ENCODE data around the gene KLHL17.

The KLHL17 gene

DNA sequence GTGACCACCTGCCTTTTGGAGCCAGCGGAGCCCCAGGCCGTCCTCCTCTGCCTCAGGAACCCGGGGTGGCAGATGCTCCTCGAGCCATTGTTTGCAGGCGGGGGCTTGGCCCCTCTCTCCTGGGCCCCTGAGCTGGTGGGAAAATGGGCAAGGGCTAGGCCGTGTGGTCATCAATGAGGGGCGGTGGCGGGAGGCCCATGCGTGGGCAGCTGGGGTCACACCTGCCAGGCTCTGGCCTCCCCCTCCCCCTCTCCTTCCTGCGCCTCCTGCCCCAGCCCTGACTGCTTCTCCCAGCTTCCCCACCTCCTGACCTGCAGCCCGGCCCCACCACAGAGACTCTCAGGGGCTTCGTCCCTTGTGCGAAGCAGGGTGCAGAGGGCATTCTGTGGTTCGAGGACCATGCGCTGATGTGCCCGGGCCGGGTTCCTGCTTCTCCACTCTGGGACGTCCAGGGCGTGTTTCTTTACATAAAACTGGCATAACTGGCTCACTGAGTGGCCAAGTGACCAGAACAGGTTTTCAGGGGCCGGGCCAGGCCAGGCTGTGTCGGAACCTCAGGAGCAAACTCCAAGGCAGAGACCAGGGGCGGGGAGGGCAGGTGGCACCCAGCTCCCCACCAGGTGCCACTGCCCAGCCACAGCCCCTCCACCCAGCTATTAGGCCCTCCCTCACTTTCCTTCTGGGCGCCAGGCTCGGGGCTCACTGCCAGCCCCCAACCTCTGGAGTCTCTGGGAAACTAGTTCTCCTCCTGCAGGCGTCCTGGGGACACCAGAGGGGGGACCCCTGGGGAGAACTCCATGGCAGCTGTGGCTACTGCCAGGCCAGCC lies 27.4 kb upstream of the KLHL17 start:
- Histone ChIP-seq H3K9me3 (ENCODE audit: control insufficient read depth in 1 of 2, low read length in 2 of 2) (no peaks in the 10 kb centered on the region), H3K4me3 (ENCODE audit: low read depth in 1 of 2, low read length in 2 of 2) (no peak overlapping the region), H3K27me3 (ENCODE audit: low read depth, low read length) (peaks cover 8% of the 10 kb centered on the region), H3K27ac (ENCODE audit: low read length) (no peak overlapping the region), H3K36me3 (ENCODE audit: control insufficient read depth in 1 of 2, insufficient read depth in 2 of 2, low read length in 2 of 2) (no peaks in the 10 kb centered on the region), H3K4me1 (ENCODE audit: control insufficient read depth in 1 of 2, insufficient read depth in 2 of 2, low read length in 2 of 2) (peaks cover 0 to 13% of the 10 kb centered on the region in 2 donors)

DNA sequence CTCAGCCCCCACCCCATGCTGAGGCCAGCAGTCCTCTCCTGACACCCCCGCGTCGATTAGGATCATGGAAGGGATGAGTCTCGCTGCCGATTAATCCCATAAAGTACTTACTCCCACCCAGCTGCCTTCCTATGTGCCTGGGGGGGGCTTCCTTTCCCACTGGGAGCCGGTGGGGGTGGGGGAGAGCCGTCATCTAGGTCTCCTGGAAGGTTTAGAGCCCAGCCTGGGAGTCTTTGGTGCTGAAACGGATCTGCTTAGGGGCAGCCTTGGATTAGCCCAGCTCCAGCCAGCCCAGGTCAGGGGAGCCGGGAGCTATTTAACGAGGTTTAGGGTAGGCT lies 26.8 kb upstream of the KLHL17 start:
- no peak overlapping the region for H3K27ac ChIP-seq (ENCODE audit: low read length)
- peaks cover 8% of the 10 kb centered on the region for H3K27me3 ChIP-seq (ENCODE audit: low read depth, low read length)
- no peaks in the 10 kb centered on the region for H3K36me3 ChIP-seq (ENCODE audit: control insufficient read depth in 1 of 2, insufficient read depth in 2 of 2, low read length in 2 of 2)
- H3K9me3 ChIP-seq (ENCODE audit: control insufficient read depth in 1 of 2, low read length in 2 of 2): no peaks in the 10 kb centered on the region
- H3K4me3 ChIP-seq (ENCODE audit: low read depth in 1 of 2, low read length in 2 of 2): no peak overlapping the region
- peaks cover 0 to 13% of the 10 kb centered on the region in 2 donors for H3K4me1 ChIP-seq (ENCODE audit: control insufficient read depth in 1 of 2, insufficient read depth in 2 of 2, low read length in 2 of 2)

DNA sequence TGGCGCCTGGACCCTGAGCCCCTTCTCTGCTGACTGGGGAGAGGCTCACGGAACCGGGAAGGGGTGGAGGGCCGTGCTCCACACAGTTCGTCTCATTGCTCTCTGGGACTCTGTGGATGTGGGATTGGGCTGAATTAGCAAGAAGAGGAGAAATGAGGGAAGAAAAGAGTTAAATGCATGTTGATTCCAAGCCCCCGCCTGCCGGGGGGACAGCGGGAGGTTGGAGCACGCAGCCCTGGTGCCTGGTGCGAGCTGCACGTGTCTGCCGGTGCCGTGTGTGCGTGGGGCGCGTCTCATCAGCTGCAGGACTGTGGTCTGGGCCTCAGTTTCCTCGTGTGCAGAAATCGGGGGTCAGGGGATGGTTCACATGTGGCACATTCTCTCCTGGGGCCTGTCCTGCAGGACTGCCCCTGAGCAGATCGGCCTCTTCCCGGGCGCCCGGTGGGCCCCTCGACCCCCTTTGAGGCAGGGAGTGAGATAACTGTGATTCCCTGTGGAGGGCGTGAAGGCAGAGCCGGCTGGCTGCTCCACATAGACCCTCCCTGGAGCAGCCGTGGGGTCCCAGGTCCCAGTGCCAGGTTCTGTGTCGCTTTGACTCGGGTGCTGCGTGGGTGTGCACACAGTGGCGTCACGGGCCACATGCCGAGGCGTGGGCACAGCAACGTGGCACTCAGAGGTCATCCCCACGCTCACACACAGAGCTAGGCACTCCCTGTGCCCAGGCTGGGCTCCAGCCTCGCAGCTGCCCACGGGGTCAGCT lies 25.2 kb upstream of the KLHL17 start:
- Histone ChIP-seq H3K27ac (ENCODE audit: low read length) (no peak overlapping the region), H3K27me3 (ENCODE audit: low read depth, low read length) (peaks cover 8% of the 10 kb centered on the region), H3K4me1 (ENCODE audit: control insufficient read depth in 1 of 2, insufficient read depth in 2 of 2, low read length in 2 of 2) (peaks cover 0 to 27% of the 10 kb centered on the region in 2 donors), H3K4me3 (ENCODE audit: low read depth in 1 of 2, low read length in 2 of 2) (no peak overlapping the region), H3K36me3 (ENCODE audit: control insufficient read depth in 1 of 2, insufficient read depth in 2 of 2, low read length in 2 of 2) (no peaks in the 10 kb centered on the region), H3K9me3 (ENCODE audit: control insufficient read depth in 1 of 2, low read length in 2 of 2) (no peaks in the 10 kb centered on the region)

DNA sequence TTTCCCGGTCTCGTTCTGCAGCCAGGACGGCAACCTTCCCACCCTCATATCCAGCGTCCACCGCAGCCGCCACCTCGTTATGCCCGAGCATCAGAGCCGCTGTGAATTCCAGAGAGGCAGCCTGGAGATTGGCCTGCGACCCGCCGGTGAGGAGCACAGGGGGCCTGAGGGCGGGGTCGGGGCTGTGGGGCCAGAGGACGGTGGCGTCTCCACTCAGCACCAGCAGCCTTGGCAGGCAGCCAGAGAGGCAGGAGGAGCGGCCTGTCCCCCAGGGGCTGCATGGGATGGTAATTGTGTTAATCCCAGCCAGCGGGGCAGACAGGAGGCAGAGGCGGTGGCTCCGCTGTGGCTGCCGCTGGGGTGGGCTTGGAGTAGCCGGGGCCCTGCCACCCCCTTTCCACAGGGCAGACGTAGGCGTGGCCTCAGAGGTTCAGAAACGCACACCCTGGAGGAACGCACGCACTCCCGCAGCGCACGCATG lies 24.6 kb upstream of the KLHL17 start:
- no peaks in the 10 kb centered on the region for H3K36me3 ChIP-seq (ENCODE audit: control insufficient read depth in 1 of 2, insufficient read depth in 2 of 2, low read length in 2 of 2)
- H3K27me3 ChIP-seq (ENCODE audit: low read depth, low read length): peaks cover 13% of the 10 kb centered on the region
- no peaks in the 10 kb centered on the region for H3K9me3 ChIP-seq (ENCODE audit: control insufficient read depth in 1 of 2, low read length in 2 of 2)
- H3K4me1 ChIP-seq (ENCODE audit: control insufficient read depth in 1 of 2, insufficient read depth in 2 of 2, low read length in 2 of 2): peaks cover 0 to 33% of the 10 kb centered on the region in 2 donors
- no peak overlapping the region for H3K27ac ChIP-seq (ENCODE audit: low read length)
- H3K4me3 ChIP-seq (ENCODE audit: low read depth in 1 of 2, low read length in 2 of 2): no peak overlapping the region

DNA sequence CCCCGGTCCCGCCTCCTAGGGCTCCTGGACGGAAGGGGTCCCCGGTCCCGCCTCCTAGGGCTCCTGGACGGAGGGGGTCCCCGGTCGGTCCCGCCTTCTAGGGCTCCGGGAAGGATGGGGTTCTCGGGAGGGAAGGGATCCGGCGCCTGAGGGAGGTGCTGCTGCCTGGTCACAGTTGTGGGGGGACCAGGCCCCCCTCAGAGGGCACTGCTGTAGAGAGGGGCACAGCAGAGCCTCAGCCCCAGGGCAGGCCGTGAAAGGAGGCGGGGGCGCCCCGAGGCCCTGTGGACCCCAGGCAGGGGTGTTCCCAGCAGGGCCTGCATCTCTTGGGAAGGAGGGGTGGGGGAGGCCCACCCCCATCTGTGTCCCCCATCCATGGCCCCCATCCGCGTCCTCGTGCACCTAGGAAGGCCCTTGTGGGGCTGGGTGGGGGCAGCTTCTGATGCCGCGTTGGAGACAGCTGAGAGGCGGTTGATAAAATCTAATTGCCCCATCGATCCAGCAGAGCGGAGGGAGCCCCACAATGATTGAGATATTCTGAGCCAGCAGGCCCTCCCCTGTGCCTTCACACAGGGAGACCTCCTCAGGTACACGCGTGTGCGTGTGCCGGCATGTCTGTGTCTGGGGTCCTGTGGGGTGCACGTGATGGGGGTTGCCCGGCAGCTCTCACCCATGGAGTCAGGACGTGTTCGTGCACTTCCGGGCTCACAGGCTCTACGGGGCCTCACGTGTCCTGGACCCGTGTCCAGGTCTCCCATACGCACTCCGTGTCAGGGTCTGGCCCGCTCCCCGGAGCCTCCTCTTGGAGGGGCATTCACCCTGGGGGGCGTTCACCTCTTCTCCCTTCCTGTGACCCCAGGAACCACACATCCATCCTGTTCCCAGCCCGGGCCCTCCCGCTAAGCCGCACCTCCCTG lies 23.8 kb upstream of the KLHL17 start:
- peaks cover 0 to 41% of the 10 kb centered on the region in 2 donors for H3K4me1 ChIP-seq (ENCODE audit: control insufficient read depth in 1 of 2, insufficient read depth in 2 of 2, low read length in 2 of 2)
- peaks cover 19% of the 10 kb centered on the region for H3K27me3 ChIP-seq (ENCODE audit: low read depth, low read length)

DNA sequence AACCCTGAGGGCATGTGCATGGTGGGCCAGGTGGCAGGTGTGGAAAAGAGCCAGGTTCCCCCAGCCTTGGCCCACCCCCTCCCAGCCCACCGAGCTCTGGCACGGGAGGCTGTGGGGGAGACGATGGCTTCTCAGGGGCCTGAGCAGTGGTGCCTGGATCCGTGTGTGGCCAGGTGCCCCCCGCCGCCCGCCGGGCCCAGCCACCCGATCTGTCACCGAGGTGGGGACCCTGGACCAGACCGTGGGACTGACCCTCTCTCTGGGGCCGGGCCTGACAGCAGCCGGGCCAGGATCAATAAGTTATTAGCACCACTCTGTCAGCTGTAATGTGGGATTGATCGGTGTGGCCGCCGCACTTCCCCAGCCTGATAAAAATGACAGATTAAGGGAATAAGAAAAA lies 22.9 kb upstream of the KLHL17 start:
- H3K4me3 ChIP-seq (ENCODE audit: low read depth in 1 of 2, low read length in 2 of 2): no peak overlapping the region
- peaks cover 19% of the 10 kb centered on the region for H3K27me3 ChIP-seq (ENCODE audit: low read depth, low read length)
- no peak overlapping the region for H3K27ac ChIP-seq (ENCODE audit: low read length)
- H3K36me3 ChIP-seq (ENCODE audit: control insufficient read depth in 1 of 2, insufficient read depth in 2 of 2, low read length in 2 of 2): no peaks in the 10 kb centered on the region
- H3K4me1 ChIP-seq (ENCODE audit: control insufficient read depth in 1 of 2, insufficient read depth in 2 of 2, low read length in 2 of 2): peaks cover 0 to 50% of the 10 kb centered on the region in 2 donors
- H3K9me3 ChIP-seq (ENCODE audit: control insufficient read depth in 1 of 2, low read length in 2 of 2): no peaks in the 10 kb centered on the region

More for the DNA sequence above, 23.8 kb upstream of the KLHL17 start:
- Histone ChIP-seq H3K36me3 (ENCODE audit: control insufficient read depth in 1 of 2, insufficient read depth in 2 of 2, low read length in 2 of 2) (no peaks in the 10 kb centered on the region), H3K4me3 (ENCODE audit: low read depth in 1 of 2, low read length in 2 of 2) (no peak overlapping the region), H3K27ac (ENCODE audit: low read length) (no peak overlapping the region), H3K9me3 (ENCODE audit: control insufficient read depth in 1 of 2, low read length in 2 of 2) (no peaks in the 10 kb centered on the region)

DNA sequence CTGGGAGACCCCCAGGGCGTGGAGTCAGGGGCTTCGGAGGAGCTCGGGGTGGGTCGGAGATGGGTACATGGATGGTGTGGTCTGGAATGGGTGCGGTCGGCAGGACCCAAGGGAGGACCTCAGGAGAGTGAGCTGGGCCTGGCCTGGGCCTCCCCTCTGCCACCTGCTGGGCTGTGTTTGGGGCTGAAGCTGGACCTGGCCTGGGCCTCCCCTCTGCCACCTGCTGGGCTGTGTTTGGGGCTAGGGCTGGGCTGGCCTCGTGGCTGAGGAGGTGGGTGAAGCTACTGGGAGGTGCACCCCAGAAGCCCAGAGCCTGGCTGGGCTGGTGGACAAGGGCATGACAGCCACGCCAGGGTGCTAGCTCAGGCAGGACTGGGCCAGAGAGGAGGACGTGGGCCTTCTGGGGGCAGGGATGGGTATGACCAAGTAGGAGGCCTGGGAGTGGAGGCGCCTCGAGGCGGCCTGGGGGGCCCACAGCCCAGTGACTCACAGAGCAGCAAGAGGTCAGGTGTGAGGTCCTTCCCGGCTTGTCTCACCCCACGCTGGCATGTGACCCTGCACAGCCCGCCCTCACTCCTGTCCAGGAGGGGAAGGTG lies 22.2 kb upstream of the KLHL17 start:
- H3K4me1 ChIP-seq (ENCODE audit: control insufficient read depth in 1 of 2, insufficient read depth in 2 of 2, low read length in 2 of 2): peaks cover 0 to 55% of the 10 kb centered on the region in 2 donors
- H3K9me3 ChIP-seq (ENCODE audit: control insufficient read depth in 1 of 2, low read length in 2 of 2): no peaks in the 10 kb centered on the region
- H3K36me3 ChIP-seq (ENCODE audit: control insufficient read depth in 1 of 2, insufficient read depth in 2 of 2, low read length in 2 of 2): no peaks in the 10 kb centered on the region
- no peak overlapping the region for H3K4me3 ChIP-seq (ENCODE audit: low read depth in 1 of 2, low read length in 2 of 2)
- H3K27ac ChIP-seq (ENCODE audit: low read length): no peak overlapping the region
- H3K27me3 ChIP-seq (ENCODE audit: low read depth, low read length): peaks cover 23% of the 10 kb centered on the region

DNA sequence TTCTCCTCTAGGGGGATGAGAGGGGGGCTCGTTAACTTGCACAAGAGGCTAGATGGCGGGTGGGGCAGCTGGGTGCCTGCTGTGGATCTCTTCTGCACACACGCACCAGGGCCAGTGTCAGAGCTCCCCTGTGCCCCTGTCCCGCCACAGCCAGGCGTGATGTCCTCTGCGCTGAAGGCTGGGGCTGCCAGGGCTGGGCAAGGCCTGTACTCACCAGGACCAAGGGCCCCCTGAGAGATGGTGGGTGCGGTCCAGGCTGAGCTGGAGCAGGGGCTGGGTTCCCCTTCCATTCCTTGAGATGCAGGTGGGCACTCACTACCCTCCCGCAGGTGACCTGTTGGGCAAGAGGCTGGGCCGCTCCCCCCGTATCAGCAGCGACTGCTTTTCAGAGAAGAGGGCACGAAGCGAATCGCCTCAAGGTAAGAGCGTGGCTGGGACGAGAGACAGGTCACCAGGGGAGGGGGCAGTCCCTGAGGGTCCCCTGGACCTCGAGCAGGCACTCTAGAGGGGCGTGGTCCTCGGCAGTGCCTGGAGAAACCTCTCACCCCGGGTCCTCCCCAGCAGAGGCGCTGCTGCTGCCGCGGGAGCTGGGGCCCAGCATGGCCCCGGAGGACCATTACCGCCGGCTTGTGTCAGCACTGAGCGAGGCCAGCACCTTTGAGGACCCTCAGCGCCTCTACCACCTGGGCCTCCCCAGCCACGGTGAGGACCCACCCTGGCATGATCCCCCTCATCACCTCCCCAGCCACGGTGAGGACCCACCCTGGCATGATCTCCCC lies 21.5 kb upstream of the KLHL17 start:
- H3K4me1 ChIP-seq (ENCODE audit: control insufficient read depth in 1 of 2, insufficient read depth in 2 of 2, low read length in 2 of 2): peaks cover 0 to 55% of the 10 kb centered on the region in 2 donors
- H3K36me3 ChIP-seq (ENCODE audit: control insufficient read depth in 1 of 2, insufficient read depth in 2 of 2, low read length in 2 of 2): no peaks in the 10 kb centered on the region
- peaks cover 23% of the 10 kb centered on the region for H3K27me3 ChIP-seq (ENCODE audit: low read depth, low read length)
- no peak overlapping the region for H3K27ac ChIP-seq (ENCODE audit: low read length)
- H3K9me3 ChIP-seq (ENCODE audit: control insufficient read depth in 1 of 2, low read length in 2 of 2): no peaks in the 10 kb centered on the region
- no peak overlapping the region for H3K4me3 ChIP-seq (ENCODE audit: low read depth in 1 of 2, low read length in 2 of 2)

DNA sequence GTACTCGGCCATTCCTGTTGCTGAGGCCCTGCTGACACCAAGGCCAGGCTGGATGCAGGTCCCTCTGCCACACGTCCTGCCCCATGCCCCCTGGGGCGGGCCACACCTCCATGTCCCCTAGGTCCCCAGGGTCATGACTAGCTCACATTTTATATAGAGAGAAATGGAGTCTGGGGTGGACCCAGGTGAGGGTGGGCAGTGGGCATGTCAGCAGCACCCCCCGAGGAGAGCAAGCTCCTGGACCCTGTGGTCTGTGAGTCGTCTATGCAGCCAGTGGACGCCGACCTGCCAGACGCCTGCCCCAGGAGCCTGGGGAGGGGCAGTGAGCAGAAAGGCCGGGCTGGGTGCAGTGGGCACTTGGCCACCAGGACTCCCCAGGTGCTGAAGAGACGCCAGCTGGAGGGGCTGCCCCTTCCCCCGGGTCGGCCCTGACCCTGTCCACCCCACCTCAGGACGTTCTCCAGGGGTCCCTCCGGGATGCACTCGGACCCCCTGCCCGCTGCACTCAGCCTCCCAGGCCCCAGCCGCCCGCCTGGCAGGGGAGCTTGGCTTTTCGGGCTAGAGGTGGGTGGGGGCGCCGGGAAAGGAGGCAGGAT lies 20.8 kb upstream of the KLHL17 start:
- H3K9me3 ChIP-seq (ENCODE audit: control insufficient read depth in 1 of 2, low read length in 2 of 2): no peaks in the 10 kb centered on the region
- no peak overlapping the region for H3K4me3 ChIP-seq (ENCODE audit: low read depth in 1 of 2, low read length in 2 of 2)
- no peaks in the 10 kb centered on the region for H3K36me3 ChIP-seq (ENCODE audit: control insufficient read depth in 1 of 2, insufficient read depth in 2 of 2, low read length in 2 of 2)
- peaks cover 0 to 58% of the 10 kb centered on the region in 2 donors for H3K4me1 ChIP-seq (ENCODE audit: control insufficient read depth in 1 of 2, insufficient read depth in 2 of 2, low read length in 2 of 2)
- no peak overlapping the region for H3K27ac ChIP-seq (ENCODE audit: low read length)
- H3K27me3 ChIP-seq (ENCODE audit: low read depth, low read length): peaks cover 23% of the 10 kb centered on the region
